K562 (cell line): ENCODE data around the gene CTDSP2. TPM values are rescaled to one million over a fixed set of nuclear protein-coding genes. Genes with fewer than 3 reads are reported as not detected.
A peak's percentile ranks its signal among the peaks of the same experiment; 100 is the strongest.

Experiments used
- ATAC-seq: fragments of 200-7000 bp; cut with Tn5 transposase; 3 replicates; pipeline ENCODE4 v1.9.1; 2020; ENCODE audit warnings: moderate library complexity
- BruUV-seq: library from RNA; stranded (reverse); fragments of 400-500 nt; replicated peaks from 2 replicates; lab custom pipeline; 2021; lab: Mats Ljungman, UMichigan
- CTCF ChIA-PET: fragments of 300-600 bp; formaldehyde crosslinking; extraction: SDS; loops from one replicate; lab custom pipeline; 2021; ENCODE audit warnings: low intra/inter-chr PET ratio; lab: Yijun Ruan, JAX
- POLR2A ChIA-PET: fragments of 300-600, 350-650 bp; sonication (Branson Sonifier 250); formaldehyde crosslinking; extraction: SDS; loops from one replicate; lab custom pipeline; 2021; ENCODE audit warnings: antibody characterized with exemption, inconsistent platforms; lab: Yijun Ruan, JAX
- DNase-seq, 4 experiments: peaks; one replicate each; pipeline versions ENCODE4 v3.0.0 to v3.0.0-alpha.2; 2011 to 2018; ENCODE audit warnings: low spot score in 3 of 4, mixed read lengths in 3 of 4; ENCODE audit errors: extremely low read depth in 1 of 4
- FAIRE-seq: peaks from 2 replicates; lab custom pipeline; 2011; peaks lifted over from hg19 to GRCh38; lab: Jason Lieb, UNC
- H2AFZ ChIP-seq: 2 replicates; pipeline ENCODE4 v1.6.0; 2011; ENCODE audit warnings: low read depth, low read length, control low read depth, inconsistent platforms
- H3K27ac ChIP-seq: fragments of 200-600 bp; 3 replicates; pipeline ENCODE4 v1.8.0; 2011; ENCODE audit warnings: low read depth, mild to moderate bottlenecking, control low read depth, inconsistent platforms, low read length, moderate library complexity, mixed read lengths; ENCODE audit errors: extremely low read depth
- H3K27me3 ChIP-seq, 2 experiments: fragments of 300-600 bp in 1 of 2; 2 replicates in 1 of 2; 3 replicates in 1 of 2; pipeline versions ENCODE4 v1.6.0 to v1.8.0; 2011; ENCODE audit warnings: inconsistent platforms in 2 of 2, low read length in 2 of 2, mild to moderate bottlenecking in 1 of 2, mixed read lengths in 1 of 2, moderate library complexity in 1 of 2; ENCODE audit not compliant: control insufficient read depth in 2 of 2, insufficient read depth in 2 of 2
- H3K36me3 ChIP-seq: fragments of 300-600 bp; 3 replicates; pipeline ENCODE4 v1.8.0; 2011; ENCODE audit warnings: mild to moderate bottlenecking, low read length, inconsistent platforms; ENCODE audit not compliant: control insufficient read depth, insufficient read depth
- H3K4me1 ChIP-seq, 2 experiments: fragments of 200-600 bp in 1 of 2; replicated peaks in 1 of 2; 2 replicates in 1 of 2; 3 replicates in 1 of 2; pipeline versions ENCODE4 v1.5.1 to v1.8.0; 2011; ENCODE audit warnings: inconsistent platforms in 2 of 2, low read length in 2 of 2, mild to moderate bottlenecking in 1 of 2, mixed read lengths in 1 of 2, moderate library complexity in 1 of 2; ENCODE audit not compliant: control insufficient read depth in 2 of 2, insufficient read depth in 2 of 2
- H3K4me2 ChIP-seq: 2 replicates; pipeline ENCODE4 v1.6.1; 2011; ENCODE audit warnings: low read length, control low read depth, inconsistent platforms, mixed read lengths; ENCODE audit not compliant: insufficient read depth
- H3K4me3 ChIP-seq: fragments of 200-600 bp; sonication (generic), shearing (Covaris generic); 2 replicates; pipeline ENCODE4 v1.5.1; 2016; ENCODE audit warnings: control low read depth, inconsistent platforms
- H3K79me2 ChIP-seq: fragments of 200-600 bp; 3 replicates; pipeline ENCODE4 v1.8.0; 2011; ENCODE audit warnings: low read length, inconsistent platforms; ENCODE audit not compliant: control insufficient read depth, insufficient read depth
- H3K9ac ChIP-seq, 2 experiments: 2 replicates each; pipeline versions ENCODE4 v1.6.0 to v1.6.1; 2011; ENCODE audit warnings: low read depth in 2 of 2, low read length in 2 of 2, control low read depth in 1 of 2, inconsistent platforms in 1 of 2, mild to moderate bottlenecking in 1 of 2, mixed read lengths in 1 of 2; ENCODE audit not compliant: insufficient read depth in 1 of 2
- H3K9me1 ChIP-seq: one replicate; pipeline ENCODE4 v1.6.0; 2011; ENCODE audit warnings: inconsistent platforms, mild to moderate bottlenecking, low read length, moderate library complexity; ENCODE audit not compliant: control insufficient read depth, insufficient read depth
- H3K9me3 ChIP-seq: replicated peaks from 2 replicates; pipeline ENCODE4 v1.5.1; 2011; ENCODE audit warnings: low read depth, low read length, inconsistent platforms; ENCODE audit not compliant: control insufficient read depth, insufficient read depth
- H4K20me1 ChIP-seq: replicated peaks from 2 replicates; pipeline ENCODE4 v1.6.1; 2011; ENCODE audit warnings: low read length, inconsistent platforms, mixed read lengths; ENCODE audit not compliant: control insufficient read depth, insufficient read depth
- AFF1 ChIP-seq, 2 experiments: fragments of 450-650 bp; IDR thresholded peaks; 2 replicates each; pipeline ENCODE4 v1.6.1; 2018; ENCODE audit warnings: mild to moderate bottlenecking in 2 of 2, low read depth in 1 of 2; ENCODE audit not compliant: partially characterized antibody in 2 of 2
- ARNT ChIP-seq, 2 experiments: fragments of 450-650 bp; IDR thresholded peaks; 2 replicates each; pipeline ENCODE4 v1.6.1; 2016; ENCODE audit warnings: mild to moderate bottlenecking in 1 of 2
- EGR1 ChIP-seq: fragments of 450-650 bp; conservative IDR thresholded peaks from 2 replicates; pipeline ENCODE4 v1.6.1; 2017; ENCODE audit warnings: mild to moderate bottlenecking
- HDGF ChIP-seq: fragments of 450-650 bp; IDR thresholded peaks from 2 replicates; pipeline ENCODE4 v1.6.1; 2016
- KDM5B ChIP-seq: fragments of 200-600 bp; sonication (generic); IDR thresholded peaks from 2 replicates; pipeline ENCODE4 v1.6.1; 2012; ENCODE audit warnings: low read depth, mild to moderate bottlenecking, moderate library complexity, low read length, control low read depth, inconsistent platforms; ENCODE audit not compliant: insufficient replicate concordance
- MLLT1 ChIP-seq, 2 experiments: fragments of 450-650 bp; IDR thresholded peaks; 2 replicates each; pipeline ENCODE4 v1.6.1; 2016
- PRDM10 ChIP-seq: fragments of 450-650 bp; IDR thresholded peaks from 2 replicates; pipeline ENCODE4 v1.6.1; 2018; ENCODE audit not compliant: partially characterized antibody
- ZNF354B ChIP-seq: fragments of 250-450 bp; sonication (Bioruptor Pico); IDR thresholded peaks from 2 replicates; pipeline ENCODE4 v1.4.0; 2020
- ZNF395 ChIP-seq: fragments of 200-800 bp; sonication (Bioruptor generic); IDR thresholded peaks from 2 replicates; pipeline ENCODE4 v1.6.1; 2017; ENCODE audit warnings: missing genetic modification characterization, missing compliant biosample characterization
- WGBS: fragments of 100-300 bp; shearing (Covaris generic); methylation state at CpG from one replicate; pipeline ENCODE4 v1.1.6; 2016; ENCODE audit warnings: low coverage, mixed read lengths; ENCODE audit not compliant: insufficient coverage; ENCODE audit errors: missing lambda C conversion rate; 5-methylcytosine and 5-hydroxymethylcytosine counted together
- in situ Hi-C: fragments of 300-500 bp; cut with MboI; formaldehyde crosslinking; loops from 4 replicates; pipeline ENCODE4 v1.15.0; 2018; ENCODE audit warnings: inconsistent platforms, mixed read lengths
- intact Hi-C: fragments of 100-400 bp; cut with micrococcal nuclease; formaldehyde crosslinking; loops from 2 replicates; pipeline ENCODE4 v1.14.2; 2022
- polyA plus RNA-seq, 8 experiments: library from polyadenylated mRNA; depleted of rRNA in 4 of 8; stranded (reverse) in 5 of 8; unstranded in 3 of 8; fragments of >200 nt; fragmentation: Nextera tagmentation in 2 of 8; fragmentation: Illumina TruSeq in 1 of 8; extraction: Ambion mirVana in 2 of 8; extraction: Trizol in 1 of 8; gene quantifications; 2 replicates each; pipeline versions ENCODE4 v1.2.1 to v1.2.3, GENCODE V29; 2011 to 2014; ENCODE audit warnings: inconsistent platforms in 1 of 8, missing spikeins in 1 of 8
- total RNA-seq, 7 experiments: library from RNA; depleted of rRNA in 6 of 7; stranded (reverse); fragments of >200 nt in 6 of 7; fragmentation: Illumina TruSeq in 2 of 7; extraction: Trizol in 2 of 7; gene quantifications; 2 replicates each; pipeline versions ENCODE4 v1.2.1 to v1.2.3, GENCODE V29; 2011 to 2021; ENCODE audit warnings: low replicate concordance in 1 of 7

CTDSP2 gene
- total and polyA plus RNA-seq, 9 of the 15 experiments (the other 6 are each of a cell fraction or from before 2014, with no cell fraction given) = 20.4 to 108 (median 47.7) TPM

GRCh38 chr12:57771236-57771872 lies 75.2 kb downstream of the CTDSP2 start:
- Histone ChIP-seq H4K20me1 (no peaks in the 10 kb centered on the region), H3K4me1 (peaks cover 23 to 34% of the 10 kb centered on the region in 2 experiments), H3K27ac (peak overlapping the region; percentile 93), H3K9ac (peak overlapping the region; percentile 91 to 100), H2AFZ (peak overlapping the region; percentile 98), H3K27me3 (no peaks in the 10 kb centered on the region), H3K79me2 (peaks cover 27% of the 10 kb centered on the region), H3K4me2 (peak overlapping the region; percentile 99), H3K36me3 (peaks cover 45% of the 10 kb centered on the region), H3K9me1 (no peaks in the 10 kb centered on the region), H3K9me3 (no peaks in the 10 kb centered on the region), H3K4me3 (peak overlapping the region; percentile 71)
- peak; percentile 90 to 97 (median 92) for DNase-seq
- under 1% methylated on average over 16 of the region's 16 CpGs for WGBS
- no peak for FAIRE-seq
- BruUV-seq = TSS peak; percentile 78
- ChIA-PET POLR2A (interaction anchor here (0.6 to 1.6 kb wide), 10 partner anchors 8 to 219 kb away, joined by 3 to 11 read pairs (median 6); partner anchors contain the start of genes CDK4 and TSFM), CTCF (interaction anchor here (0.6 kb wide), 1 partner anchor 9 kb away, joined by 3 read pairs; no protein-coding TSS in a partner anchor)
- intact Hi-C loops (no loop called here), in situ Hi-C loops (no loop called here)
- ATAC-seq = peak; percentile 80
- peak in 1 of 2 experiments; percentile 15; a peak in 1 of 4 replicates for TF ChIP-seq MLLT1 (IDR thresholded peaks at IDR 0.05)
- TF ChIP-seq ARNT (IDR thresholded peaks at IDR 0.05) = 0 out of 4 replicates have a peak, but pooled peaks of 1 of the 2 experiments have one; percentile 43
- no peak for TF ChIP-seq KDM5B
- peak; percentile 19 for TF ChIP-seq ZNF395 (CRISPR knock-in tag)
- 0 out of 2 replicates have a peak, but pooled peaks have one; percentile 43 for TF ChIP-seq HDGF
- TF ChIP-seq PRDM10 = peak; percentile 95
- 0 out of 2 replicates have a peak, but pooled peaks have one; percentile 0 for TF ChIP-seq ZNF354B
- peak in 1 of 2 experiments; percentile 76 for TF ChIP-seq AFF1 (IDR thresholded peaks at IDR 0.05; ENCODE audit: low read depth in 1 of 2, partially characterized antibody in 2 of 2)
- TF ChIP-seq EGR1 = no peak
